Stimulated activated CD8-positive, alpha-beta memory T cell treated with anti-CD3 and anti-CD28 coated beads, Interleukin-7, amount 100 ng/mL, for 1 hour (primary cell): Measurements from ENCODE around the gene ANKS3.

Experiments
- DNase-seq, 2 donors: peaks; one replicate each; pipeline ENCODE4 v3.0.0-alpha.2; 2020; ENCODE audit warnings: low read depth in 2 of 2

Gene ANKS3, protein sequence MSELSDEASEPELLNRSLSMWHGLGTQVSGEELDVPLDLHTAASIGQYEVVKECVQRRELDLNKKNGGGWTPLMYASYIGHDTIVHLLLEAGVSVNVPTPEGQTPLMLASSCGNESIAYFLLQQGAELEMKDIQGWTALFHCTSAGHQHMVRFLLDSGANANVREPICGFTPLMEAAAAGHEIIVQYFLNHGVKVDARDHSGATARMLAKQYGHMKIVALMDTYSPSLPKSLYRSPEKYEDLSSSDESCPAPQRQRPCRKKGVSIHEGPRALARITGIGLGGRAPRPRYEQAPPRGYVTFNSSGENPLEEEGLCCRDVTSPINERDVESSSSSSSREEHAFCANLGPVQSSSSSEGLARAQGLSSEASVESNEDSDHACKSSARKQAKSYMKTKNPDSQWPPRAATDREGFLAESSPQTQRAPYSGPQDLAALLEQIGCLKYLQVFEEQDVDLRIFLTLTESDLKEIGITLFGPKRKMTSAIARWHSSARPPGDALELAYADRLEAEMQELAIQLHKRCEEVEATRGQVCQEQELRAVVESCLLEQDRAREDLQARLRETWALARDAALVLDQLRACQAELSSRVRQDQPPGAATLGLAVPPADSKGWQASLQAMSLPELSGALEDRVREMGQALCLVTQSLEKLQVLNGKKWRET

DNA sequence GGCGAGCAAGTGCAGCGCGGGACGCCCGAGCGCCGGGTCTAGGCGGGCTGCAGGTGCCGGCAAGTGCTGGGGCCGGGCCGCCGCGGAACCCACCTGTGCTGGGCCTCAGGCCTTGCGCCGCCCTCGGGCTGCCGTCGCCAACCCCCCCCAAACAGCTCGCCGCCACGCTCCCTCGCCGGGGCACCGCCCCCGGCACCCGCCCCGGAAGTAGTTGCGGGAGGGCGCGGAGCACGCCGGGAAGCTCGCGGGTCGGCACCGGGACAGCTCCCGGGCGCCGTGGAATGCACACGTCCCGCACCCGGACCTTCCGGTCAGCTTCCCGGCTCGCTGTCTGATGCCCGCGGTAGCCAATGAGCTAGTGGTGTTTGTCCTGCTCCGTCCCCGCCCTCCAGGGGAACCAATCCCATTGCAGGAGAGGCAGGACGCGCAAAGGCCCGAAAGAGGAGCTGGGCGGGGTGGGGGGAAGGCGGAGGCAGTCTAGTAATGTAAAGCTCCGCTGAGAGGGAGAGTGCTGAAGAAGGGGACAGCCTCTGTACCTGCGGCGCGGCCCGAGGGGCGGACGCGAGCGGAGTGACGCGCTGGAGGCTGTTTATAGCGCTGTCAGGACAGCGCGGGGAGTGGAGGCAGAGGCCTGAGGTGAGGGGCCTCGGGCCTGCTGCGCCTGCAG is at the start of gene ANKS3, which contains the start of gene DNAAF8:
TSS of gene ANKS3 (minus strand) at position 209 of the 667 bp plus-strand sequence. CDS start 4,122 bp downstream, outside the sequence.
TSS of gene DNAAF8 (plus strand) at position 475 of the 667 bp plus-strand sequence. CDS start 1,978 bp downstream, outside the sequence.
- peak; percentile 52 to 61 for DNase-seq

DNA sequence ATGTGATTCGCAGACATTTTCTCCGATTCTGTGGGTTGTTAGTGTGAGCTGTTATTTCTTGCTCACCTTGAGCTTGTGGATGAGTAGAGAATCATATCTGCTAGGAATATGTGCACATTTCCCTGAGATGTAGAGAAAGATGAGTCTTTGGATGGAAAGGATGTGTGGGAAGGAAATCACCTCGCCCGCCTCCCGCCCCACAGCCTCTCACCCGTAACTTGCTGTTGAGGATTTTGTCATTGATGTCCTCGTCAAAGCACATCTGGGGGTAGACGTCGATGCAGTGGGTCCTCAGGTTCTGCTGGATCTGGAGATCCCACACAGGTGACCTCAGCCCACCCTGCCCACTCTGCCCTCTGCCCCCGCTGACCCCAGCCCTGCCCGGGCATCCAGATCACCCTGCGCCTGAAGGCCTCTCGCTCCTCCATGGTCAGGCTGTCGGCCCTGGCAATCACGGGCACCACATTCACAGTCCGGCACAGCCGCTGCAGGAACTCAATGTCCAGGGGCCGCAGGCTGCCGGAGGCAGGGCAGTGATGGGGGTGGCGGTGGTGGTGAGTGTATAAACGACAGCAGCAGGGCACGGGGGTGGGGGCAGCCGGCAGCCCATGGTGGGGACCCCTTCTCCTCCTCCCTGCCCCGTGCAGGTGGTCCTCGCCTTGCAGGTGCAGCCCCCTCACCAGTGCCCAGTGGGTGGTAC is 49.3 kb upstream of the ANKS3 start:
- DNase-seq: no peak

DNA sequence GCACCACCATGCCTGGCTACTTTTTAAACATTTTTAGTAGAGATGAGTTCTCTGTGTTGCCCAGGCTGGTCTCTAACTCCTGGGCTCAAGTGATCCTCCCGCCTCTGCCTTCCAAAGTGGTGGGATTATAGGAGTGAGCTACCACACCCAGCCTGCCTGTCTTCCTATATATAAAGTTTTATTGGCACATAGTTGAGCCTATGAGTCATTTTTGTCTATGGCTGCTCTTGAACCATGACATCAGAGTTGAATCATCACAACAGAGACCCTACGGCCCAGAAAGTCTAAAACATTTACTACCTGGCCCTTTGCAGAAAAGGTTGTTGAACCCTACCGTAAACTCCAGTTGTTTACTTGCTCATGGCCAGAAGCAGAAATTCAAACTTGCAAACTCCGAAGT is 46.2 kb upstream of the ANKS3 start:
- no peak for DNase-seq

DNA sequence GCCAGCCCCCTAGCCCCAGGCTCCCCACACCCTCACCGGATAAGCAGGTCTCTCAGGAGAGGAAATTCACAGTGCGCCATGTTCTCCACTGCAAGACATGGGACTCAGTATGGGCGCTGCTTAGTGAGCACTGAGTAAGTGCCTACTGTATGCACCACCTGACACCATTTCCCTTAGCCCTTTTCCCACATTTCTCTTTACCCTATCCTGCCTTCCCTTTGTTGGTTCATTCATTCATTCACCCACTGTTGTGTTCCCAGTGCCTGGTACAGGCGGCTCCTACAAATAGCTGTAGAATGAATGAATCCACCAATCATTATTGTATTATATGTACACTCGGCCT is 44.0 kb upstream of the ANKS3 start:
- DNase-seq: no peak

DNA sequence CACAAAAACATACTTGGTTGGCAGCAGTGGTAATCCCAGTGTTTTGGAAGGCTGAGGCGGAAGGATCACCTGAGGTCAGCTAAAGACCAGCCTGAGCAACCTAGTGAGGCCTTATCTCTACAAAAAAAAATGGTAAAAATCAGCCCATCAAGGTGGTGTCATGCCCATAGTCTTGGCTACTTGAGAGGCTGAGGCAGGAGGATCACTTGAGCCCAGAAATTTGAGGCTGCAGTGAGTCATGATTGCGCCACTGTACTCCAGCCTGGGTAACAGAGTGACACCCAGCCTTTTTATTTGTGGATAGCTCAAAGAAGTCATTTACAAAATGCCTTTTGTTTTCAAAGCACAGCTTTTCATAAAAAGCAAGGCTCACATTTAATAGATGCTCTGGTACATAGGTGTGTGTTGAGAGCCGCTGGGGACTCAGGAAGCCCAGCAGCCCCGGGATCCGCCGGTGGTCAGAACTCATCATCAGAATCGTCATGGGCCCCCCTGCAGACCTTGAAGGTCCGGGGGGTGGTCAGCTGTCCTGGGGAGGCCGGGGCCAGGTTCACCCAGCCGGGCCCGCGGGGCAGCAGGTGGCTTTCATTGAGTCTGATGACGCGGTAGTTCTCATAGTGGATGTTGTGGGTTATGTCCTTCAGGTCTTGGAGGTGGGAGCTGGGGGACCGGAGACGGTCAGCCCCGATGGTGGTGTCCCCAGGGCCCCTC is 43.4 kb upstream of the ANKS3 start:
- no peak for DNase-seq

DNA sequence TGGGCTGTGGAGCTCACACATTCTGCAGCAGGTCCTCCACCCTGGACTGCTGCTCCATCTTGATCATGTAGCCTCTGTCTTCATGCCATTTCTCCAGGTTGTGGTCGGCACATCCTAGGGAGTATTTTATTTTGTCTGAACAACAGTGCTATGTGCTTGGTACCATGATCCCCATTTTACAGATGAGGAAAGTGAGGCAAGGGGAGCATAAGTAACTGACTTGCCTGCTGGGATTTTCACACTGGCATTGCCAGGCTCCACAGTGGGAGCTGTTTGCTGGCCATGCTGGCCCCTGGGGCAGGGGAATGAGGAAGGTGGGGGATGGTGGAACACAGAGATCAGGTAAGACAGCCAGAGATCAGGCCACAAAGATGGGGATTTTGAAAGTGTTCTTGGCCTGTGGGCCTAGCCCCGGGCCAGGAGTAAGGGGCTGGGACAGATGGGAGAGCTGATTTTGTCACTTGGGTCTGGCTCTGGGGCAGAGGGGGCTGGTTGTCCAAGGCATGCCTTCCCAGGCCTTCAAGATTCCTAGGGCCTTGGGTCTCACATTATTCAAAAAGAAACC is 42.2 kb upstream of the ANKS3 start:
- no peak for DNase-seq

DNA sequence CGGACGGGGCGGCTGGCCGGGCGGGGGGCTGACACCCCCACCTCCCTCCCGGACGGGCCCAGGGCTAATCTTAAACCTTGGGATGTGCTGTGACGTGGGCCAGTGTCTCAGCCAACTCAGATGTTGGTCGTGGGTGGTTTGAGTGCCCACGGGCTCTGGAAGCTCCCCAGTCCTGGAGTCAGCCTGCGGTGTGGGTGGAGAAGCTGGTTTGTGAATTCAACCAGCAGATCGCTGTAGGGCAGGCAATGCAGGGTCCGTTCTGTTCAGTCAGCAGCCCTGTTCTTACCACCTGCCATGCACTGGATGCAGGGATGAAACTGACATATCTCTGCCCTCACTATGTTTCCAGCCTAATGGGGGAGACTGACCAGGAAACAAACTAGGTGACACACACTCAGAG is 40.9 kb upstream of the ANKS3 start:
- DNase-seq: no peak

DNA sequence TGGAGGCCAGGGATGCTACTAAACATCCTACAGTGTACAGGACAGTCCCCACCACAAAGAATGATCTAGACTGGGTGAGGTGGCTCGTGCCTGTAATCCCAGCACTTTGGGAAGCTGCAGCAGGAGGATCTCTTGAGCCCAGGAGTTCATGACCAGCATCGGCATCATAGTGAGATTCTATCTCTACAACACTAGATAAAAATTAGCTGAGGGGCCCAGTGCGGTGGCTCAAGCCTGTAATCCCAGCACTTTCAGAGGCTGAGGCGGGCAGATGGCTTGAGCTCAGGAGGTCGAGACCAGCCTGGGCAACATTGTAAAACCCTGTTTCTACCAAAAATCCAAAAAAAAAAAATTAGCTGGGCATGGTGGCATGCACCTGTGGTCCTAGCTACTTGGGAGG is 38.3 kb upstream of the ANKS3 start:
- no peak for DNase-seq

DNA sequence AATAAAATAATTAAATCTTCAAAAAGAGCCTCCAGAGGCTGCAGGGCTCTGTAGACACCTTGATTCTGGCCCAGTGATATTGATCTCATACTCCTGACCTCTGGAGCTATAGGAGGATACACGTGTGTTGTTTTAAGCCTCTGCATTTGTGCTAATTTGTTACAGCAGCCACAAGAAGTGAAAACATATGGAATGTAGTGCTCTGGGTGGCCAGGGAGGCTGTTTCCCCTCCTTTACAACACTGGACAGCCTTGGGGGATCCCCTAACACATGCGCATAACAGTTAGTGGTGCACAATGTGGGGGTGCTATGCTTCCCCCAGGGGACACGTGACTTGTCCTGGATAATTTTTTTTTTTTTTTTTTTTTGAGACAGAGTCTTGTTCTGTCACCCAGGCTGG is 37.6 kb upstream of the ANKS3 start:
- no peak for DNase-seq

DNA sequence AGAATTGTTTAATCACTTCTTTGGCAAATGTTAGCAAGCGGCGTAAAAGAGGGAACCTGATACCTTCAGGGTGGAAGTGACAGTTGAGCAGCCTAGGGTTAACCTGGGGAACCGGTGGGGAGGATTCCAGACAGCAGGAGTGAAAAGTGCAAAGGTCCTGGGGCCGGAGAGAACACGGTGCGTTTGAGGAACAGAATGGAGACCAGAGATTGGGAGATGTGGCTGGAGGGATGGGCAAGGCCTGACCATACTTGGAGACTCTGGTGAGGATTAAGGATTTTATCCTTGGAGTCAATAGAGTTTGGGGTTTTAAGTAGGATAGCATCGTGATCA is 35.2 kb upstream of the ANKS3 start:
- no peak for DNase-seq

DNA sequence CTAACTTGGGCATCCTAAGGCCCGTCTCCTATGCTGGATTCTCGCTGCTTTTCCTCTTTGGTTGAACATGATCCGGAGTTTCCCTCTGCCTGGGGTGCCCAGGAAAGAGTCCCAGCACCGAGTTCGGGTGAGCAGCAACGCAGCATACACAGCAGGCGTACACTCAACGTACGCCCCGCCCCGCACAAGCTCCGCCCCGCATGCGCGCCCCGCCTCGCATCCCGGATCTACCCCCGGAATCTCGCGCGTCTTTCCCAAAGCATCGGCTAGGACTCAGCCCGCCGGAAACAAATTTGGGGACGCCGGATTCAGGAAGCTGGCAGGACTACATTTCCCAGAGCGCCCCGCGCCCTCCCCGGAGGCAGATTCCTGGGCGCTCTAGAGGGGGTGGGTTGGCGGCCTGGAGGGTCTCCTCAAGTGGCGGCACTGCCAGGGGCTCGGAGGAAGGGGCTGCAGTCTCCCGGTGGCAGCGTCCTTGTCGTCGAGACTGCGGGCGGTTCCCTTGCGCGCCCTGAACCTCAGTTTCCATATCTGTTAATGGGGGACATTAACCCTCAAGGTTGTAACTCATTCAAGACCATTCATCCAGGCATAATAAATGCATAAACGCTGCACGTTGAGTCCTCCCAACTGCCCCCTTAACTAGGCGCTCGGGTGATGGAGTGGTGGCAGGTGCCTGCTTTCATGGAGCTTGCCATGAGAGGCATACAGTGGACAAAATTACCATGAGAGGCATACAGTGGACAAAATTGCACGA is 34.7 kb upstream of the ANKS3 start:
- DNase-seq: peak; percentile 64 to 65

DNA sequence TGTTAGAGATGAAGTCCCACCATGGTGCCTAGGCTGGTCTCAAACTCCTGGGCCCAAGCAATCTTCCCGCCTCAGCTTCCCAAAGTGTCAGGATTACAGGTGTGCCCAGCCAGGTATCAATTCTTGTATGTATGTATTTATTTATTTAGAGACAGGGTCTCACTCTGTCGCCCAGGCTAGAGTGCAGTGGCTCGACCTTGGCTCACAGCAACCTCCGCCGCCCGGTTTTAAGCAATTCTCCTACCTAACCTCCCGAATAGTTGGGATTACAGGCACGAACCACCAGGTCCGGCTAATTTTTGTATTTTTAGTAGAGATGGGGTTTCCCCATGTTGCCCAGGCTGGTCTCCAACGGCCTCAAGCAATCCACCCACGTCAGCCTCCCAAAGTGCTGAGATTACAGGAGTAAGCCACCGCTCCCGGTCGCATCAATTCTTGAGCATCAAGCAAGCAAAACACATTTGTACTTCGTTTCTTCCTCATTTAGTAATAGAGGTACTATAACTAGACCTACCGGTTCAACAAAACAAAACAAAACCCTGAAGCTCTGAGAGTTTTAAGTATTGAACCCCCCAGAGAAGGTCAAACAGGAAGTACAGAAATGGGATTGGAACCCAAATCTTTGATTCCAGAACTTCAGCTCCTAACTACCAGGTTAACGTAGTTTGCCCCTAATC is 33.9 kb upstream of the ANKS3 start:
- no peak for DNase-seq

DNA sequence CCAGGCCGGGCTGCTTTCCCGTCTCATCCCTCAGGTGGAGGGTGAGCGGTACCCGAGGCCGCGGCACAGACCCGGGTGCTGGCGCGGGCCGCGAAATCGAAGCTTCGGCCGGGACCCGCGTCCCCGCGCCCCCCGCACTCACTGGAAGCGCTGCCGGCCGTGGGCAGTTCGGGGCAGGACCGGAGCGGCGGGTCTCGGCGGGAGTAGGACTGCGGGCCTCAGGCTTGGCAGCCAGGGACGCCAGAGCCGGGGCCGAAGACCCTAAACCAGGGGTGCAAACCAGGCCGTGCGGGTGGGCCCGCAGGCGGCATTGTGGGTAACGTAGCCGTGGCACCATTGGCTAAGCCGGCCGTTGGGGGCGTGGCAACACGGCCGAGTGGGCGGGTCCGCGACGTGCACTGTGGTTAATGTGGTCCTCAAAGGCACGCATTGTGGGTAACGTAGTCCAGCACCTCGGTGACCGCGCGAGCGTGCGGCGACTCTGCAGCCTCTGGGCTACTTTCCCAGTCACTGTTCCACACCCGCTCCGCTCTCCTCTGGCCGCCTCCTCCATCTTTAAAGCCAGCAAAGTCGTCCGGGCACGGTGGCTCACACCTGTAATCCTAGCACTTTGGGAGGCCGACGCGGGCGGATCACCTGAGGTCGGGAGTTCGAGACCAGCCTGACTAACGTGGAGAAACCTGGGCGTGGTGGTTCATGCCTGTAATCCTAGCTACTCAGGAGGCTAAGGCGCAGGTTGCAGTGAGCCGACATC is 33.0 kb upstream of the ANKS3 start, which contains the start of gene ZNF500:
TSS of gene ZNF500 (minus strand) at position 288 of the 754 bp plus-strand sequence. CDS start 1,184 bp downstream, outside the sequence.
- peak; percentile 97 to 98 for DNase-seq

DNA sequence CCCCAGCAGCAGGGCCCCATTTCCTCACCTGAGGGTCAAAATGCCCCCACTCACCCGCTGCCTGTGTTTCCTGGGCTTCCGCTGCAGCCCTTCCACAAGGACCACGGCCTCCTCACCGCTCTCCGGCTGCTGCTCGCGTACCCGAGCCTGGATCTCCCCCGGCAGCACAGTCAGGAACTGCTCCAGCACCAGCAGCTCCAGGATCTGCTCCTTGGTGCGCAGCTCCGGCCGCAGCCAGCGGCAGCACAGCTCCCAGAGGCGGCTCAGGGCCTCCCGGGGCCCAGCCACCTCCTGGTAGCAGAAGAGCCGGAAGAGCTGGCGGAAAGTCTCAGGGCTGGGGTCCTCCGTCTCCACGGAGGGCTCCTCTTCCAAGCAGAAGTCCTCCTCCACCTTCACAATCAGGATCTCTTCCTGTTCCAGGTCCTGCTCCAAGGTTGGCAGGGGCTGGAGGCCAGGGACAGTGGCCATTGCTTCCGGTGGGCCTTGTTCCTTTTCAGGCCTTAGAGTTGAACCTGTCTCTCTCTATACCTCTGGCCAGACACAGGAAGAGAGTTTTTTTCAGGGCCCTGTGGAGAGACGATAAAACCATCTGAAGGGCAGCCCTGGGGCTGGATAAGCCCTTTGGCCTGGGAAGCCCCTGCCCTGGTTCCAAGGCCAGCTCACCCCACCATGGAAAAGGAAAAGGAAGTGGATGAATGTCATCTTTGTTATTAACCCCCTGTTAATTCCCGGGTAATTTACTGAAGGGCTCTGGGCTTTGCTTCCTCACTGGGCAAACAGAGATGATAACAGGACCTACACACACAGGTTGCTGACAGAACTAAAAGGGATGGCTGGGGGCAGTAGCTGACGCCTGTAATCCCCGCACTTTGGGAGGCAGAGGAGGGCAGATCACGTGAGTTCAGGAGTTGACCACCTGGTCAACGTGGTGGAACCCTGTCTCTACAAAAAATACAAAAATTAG is 31.7 kb upstream of the ANKS3 start:
- DNase-seq: no peak

DNA sequence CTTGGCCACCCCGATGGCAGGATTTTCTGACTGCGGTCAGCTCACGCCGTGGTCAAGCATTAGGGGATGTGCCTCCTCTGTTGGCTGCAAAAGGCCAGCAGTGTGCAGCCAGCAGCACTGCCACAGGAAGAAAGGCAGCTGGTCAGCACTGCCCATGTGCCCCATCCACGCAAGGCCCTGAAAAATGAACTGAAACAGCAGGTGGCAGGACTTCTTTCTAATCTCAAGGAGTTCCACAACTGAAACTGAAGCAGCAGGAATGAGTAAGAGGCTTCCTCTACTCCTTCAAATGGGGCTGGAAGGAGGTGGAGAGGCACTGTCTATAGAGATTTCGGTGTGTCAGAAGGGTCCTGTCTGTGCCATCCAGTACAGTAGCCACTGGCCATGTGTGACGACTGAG is 29.7 kb upstream of the ANKS3 start:
- no peak for DNase-seq

DNA sequence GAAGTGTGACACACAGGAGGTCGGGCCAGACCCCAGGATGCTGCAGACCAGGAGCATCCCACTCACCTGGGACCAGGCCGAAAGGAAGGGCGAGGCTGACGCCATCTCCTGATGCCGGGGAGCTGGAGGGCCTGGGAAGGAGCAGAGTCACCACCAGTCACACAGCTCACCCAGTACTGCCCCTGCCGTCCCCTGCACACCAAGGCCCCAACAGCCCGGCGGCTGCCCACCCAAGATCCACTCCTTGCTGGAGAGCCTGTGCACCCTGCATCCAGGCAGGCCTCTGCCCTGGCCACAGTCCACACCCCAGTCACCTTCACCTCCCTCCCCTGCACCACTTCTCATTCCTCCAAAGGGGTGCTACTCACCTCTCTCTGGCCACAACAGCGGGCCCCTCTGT is 28.1 kb upstream of the ANKS3 start:
- DNase-seq: no peak

DNA sequence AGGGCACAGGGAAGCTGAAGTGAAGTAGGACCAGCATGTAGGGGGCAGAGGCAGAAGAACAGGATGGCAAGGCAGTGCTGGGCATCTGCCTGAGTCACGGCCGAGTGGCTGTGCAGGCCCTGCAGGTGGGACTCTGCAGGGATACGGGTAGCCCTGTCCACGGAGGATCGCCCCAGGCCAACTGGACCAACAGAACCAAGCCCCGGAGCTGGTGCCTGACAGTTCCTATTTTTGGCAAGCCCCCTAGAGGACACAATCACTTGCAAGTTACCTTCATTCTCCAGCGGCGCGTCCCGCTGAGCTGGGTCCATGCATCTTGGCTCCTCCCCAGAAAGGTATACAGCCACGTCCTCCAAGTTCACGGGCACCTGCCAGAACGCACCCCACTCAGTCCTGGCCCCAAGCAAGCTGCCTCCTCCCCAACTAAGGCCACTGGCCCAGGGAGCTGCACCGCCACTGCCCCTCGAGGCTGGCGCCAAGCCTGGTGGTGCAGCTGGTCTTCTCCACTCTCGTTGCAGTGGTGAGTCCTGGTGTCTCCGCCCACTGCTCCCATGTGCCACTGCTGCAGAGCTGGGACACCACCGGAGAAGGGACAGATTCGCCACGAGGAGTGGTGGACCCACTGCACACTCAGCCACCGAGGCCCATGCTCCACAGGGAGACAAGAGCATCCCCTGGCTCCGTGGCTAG is 26.3 kb upstream of the ANKS3 start:
- no peak for DNase-seq
